NCI-H1436 treated with DMSO at 0.1 percent for 48 hours (cell line): ENCODE results near the gene PAX7.
"Not testable (repeated sequence)": the region's sequence is repeated elsewhere in the genome, so short reads cannot be mapped to it uniquely, and the experiment has no call there.

Experiments
- DNase-seq: peaks from one replicate; lab custom pipeline; 2025; lab: John Stamatoyannopoulos, UW

PAX7 gene

DNA sequence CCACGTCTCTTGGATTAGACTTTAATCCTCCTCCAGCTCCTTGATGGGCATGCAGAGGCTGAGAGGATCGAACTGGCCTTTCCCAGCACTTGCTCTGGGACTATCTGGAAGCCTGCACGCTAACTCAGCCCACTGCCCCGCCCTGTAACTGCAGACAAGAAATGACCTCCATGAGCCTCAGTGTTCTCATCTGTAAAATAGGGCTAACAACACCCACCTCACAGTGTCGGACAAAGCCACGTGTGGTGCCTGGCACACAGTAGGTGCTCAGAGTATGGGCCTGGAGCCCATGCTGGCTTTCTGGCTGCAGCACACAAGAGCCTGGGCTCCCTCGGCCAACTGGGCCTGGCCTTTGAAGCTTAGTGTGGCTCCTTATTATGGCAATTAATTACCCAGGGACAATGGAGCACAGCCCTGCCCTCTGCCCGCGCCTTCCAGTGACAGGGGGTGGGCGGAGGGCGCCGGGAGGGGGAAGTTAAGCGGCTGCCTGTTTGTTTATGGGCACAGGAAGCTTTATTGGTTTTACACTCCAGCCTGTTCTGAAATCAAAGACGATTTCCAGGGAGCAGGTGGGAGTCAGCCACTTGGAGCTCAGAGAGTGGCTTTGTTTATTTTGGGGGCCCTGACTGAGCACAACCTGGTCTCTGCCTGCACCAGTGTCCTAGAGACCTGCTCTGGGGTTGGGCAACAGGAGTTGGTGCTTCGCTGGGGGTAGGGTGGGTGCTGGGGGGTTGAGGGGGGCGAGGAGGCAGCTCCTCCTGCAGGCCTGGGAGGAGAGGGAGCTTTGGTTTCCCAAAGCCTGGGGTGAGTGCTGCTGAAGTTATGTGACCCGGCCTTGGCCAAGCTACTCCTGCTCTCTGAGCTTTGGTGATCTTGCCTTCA, 31.0 kb downstream of the PAX7 start:
- DNase-seq, result no peak

DNA sequence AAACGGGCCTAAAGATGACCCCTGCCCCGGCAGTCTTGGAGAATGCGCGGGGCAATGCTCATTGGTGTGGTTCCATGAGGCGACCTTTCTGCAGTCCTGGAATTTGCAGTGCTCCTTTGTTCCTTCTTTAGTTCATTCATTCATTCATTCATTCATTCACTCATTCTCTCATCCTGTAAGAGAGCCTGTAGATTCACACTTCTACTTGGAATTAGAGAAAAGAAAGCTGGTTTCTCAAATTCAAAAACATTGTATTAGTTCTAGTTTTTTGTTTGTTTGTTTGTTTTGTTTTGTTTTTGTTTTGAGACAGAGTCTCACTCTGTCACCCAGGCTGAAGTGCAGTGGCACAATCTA, 31.6 kb downstream of the PAX7 start:
- no peak for DNase-seq

DNA sequence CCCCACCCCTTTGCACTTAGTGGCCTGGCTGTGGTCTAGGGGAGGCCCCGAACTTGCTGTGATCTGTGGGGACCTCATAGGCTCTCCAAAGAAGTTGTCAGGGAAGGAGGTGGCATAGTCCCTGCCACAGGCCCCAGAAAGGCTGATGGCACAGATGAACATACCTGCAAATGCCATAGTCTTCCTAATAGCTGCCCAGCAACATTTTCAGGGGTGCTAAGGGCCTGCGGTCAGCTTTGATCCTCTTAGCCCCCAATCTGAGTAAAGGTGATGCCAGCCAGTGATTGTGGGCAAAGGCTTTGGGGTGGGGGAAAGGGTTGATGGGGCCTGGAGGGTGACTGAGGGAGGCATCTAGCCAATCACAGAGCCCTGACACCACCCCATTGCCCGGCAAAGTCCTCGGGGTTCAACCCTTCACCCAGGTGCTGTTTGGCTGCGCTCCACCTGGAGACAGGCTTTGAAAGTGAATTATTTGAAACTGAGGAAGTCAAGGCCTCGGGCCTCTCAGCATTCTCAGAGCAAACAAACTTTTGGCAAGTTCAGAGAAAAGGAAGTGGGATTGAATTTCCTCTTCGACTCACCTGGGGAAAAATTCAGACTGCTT, 35.8 kb downstream of the PAX7 start:
- DNase-seq, result no peak

GRCh38 chr1:18667333-18667732, 36.7 kb downstream of the PAX7 start:
- no peak for DNase-seq

DNA sequence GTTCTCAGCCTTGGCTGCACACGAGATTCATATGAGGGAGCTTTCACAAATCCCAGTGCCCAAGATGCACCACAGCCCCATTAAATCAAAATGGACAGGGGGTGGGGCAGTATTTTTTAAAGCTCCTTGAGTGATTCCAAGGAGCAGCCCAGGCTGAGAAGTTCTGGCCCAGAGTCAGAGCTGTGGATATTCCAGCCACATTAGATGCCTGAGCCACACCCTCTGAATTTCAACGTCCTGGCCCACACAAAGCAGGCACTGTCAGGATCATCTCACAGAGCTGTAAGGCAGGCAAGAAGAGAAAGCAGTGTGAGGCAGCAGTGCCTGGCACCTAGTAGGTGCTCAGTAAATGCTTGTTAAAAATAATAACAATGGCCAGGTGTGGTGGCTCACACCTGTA, 37.4 kb downstream of the PAX7 start:
- no peak for DNase-seq

DNA sequence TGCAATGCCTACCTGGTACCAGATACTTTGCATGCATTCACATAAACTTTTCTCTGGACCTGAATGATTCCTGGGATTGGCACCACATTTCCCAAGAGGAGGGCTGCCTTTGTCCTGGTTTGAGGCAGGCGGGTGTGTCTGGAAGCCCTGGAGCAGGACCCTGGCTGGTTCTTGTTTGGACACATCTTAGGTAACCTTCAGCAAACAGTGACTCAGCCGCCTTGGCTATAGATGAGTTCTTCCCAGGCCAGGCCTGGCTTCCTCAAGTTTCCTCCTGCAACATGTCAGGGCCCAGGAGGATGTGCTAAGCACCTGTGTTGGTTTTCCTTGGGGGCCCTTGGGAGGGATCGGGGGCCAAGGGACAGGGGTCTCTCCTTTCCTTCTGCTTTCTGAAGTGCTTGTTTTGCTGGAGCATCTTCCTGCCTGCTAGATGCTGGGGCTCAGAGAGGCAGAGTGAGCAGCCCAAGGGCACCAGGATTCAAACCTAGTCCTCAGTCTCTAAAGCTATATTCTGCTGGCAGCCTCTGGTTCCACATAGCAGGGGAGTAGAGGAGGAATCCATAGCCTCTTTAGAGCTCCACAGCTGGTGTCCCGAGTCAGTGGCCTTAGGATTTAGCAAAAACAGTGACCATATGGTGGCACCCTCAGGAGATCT, 38.2 kb downstream of the PAX7 start:
- no peak for DNase-seq

DNA sequence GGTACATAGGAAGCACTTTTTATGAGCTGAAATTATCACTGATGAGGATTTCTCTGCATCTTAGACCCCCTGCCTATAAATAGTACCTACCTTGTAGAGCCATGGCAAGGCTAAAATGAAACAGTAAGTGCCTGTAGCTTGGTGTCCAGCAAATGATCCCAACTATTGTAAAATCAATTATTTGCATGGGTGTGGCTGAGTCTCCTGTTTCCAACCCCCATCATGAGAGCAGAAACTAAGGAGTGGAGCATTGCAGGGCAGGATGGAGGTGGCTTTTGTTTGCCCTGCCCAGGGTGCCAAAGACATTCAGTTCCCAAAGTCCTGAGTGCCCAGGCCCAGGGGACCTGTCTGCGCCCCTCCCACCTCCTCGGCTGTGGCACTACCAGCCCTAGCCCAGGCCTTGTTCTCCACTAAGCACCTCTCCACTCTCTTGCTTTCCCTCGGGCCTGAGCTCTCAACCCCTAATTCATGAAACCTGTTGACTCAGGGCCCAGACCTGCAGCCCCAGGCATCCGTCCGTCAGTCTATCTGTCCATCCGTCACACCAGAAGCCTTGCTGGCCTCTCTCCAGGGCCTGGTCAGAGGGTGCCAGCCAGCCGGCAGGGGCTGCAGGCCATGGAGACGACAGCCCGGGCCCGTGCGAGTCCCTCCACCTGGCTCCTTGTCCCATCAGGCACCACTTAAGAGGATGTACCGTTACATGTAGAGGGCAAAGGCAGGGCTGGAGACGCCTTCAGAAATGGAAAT, 39.6 kb downstream of the PAX7 start:
- DNase-seq, result no peak

DNA sequence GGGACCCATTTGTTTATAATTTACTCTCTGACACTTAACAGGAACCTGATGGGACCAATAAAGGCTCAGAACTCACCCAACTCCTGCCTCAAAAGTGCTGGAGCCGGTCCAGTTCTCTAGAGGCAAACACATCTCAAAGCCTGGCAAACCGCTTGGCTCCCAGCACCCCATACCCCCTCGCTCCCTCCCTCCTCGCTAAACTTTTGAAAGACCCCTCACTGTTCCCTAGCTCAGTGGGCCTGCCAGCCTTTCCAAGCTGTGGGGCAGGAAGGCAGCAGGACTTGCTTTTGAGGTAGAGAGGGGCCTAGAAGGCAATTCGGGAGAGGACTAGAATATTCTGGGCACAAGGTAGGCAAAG, 40.2 kb downstream of the PAX7 start:
- DNase-seq, result no peak

DNA sequence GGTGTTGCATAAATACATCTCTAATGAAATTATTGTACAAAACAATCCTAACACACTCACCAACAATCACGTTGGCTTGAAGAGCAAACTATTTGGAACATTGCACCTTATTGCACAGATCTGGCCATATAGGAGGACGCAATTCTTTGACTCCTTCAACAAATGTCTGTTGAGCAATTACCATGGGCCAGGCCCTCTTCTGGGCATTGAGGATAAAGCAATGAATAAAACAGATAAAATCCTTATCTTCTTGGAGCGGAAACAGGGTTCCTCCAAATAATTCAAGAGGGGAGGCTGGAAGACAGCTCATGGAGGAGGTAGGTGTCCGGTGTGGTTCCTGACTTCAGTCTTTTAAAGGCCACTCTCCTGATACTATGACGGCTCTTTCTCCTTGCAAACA, 43.3 kb downstream of the PAX7 start:
- DNase-seq, result no peak

DNA sequence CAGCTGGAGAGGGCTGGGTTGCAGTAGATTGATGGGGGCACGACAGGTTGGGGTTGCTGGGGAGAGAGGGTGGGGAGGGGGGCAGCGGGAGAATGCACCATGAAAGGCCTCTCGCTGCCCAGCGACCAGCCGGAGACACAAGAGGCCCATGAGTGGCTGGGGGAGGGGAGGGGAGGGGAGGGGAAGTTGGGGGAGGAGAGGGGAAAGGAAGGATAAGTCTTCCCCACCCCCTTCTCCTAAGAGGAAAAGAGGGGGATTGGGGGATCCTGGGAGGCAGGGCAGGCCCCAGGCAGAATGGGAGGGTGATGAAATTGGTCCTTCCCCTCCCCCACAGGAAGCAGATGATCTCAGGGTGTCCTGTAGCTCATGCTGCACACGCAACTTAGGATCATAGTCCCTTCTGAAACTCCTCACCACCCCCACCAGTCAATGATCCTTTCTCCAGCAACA, 45.7 kb downstream of the PAX7 start:
- DNase-seq, result no peak

- no peak for DNase-seq
Observed at GRCh38 chr1:18681423-18681835, 50.8 kb downstream of the PAX7 start.

GRCh38 chr1:18682375-18682774, 51.7 kb downstream of the PAX7 start:
- no peak for DNase-seq

- no peak for DNase-seq
Observed at GRCh38 chr1:18684303-18684702, 53.7 kb downstream of the PAX7 start.

- DNase-seq, result no peak
Observed at GRCh38 chr1:18686540-18686939, 55.9 kb downstream of the PAX7 start.

- no peak for DNase-seq
Observed at GRCh38 chr1:18687273-18687672, 56.6 kb downstream of the PAX7 start.

DNA sequence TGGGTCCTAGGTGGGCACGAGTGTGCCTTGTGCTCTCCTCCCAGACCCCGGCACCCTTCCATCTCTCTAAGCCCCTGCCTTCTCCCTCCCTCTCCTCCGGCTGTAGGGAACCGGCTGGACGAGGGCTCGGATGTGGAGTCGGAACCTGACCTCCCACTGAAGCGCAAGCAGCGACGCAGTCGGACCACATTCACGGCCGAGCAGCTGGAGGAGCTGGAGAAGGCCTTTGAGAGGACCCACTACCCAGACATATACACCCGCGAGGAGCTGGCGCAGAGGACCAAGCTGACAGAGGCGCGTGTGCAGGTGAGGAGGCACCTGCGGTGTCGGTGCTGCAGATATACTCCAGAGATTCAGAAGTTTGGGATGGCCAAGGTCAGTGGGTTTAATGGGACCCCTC, 61.0 kb downstream of the PAX7 start:
- DNase-seq, result no peak

DNA sequence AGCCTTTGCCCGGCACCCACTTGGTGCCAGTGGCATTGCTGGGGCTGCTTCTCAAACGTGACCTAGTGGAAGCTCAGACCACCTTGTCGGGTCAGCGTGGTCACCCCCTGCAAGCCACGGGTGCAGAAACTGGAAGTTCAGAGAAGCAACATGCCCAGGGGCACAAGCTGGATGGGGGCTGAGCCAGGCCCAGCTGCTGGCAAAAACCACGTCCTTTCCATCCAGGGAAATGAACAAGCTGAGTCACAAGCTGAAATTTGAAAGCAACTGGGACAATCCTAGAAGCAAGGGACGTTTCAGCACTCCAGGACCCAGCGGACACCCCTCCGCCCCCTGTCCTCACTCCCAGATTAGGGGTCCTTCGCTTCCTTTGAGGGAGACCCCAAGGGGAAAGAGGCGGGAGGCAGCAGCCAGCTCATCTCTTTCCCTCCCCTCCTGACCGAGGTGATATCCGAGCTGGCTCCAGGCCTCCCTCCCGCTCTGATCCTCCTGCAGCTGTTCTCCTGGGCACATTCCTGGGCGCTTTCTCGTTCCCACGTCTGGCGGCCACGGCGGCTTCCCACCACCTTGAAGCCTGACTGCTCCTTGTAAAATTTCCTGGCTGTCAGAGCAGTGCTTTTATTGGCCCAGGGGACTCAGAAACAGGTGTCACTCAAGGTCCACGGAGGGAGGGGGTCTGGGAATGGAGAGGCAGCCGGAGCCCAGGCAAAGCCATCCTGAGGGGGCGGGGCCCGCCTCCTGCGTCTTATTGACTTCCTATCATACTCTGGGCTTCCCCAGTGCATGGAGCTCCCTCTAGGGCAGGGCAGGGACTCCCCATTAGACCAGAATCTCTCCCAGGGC, 62.8 kb downstream of the PAX7 start:
- DNase-seq, result no peak

DNA sequence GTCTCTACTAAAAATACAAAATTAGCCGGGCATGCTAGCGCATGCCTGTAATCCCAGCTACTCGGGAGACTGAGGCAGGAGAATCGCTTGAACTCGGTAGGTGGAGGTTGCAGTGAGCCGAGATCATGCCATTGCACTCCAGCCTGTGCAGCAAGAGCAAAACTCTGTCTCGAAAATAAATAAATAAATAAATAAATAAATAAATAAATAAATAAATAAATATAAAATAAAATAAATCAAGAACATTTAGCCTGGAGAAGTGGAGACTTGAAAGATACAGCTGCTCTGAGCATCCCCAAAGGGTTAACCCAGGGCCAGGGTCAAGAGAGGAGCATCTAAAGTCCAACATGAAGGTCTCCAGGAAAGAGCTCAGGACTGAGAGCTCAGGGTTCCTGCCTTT, 63.6 kb downstream of the PAX7 start:
- DNase-seq, result not testable (repeated sequence)

GRCh38 chr1:18697541-18697940, 66.9 kb downstream of the PAX7 start:
- no peak for DNase-seq

GRCh38 chr1:18700530-18700929, 69.9 kb downstream of the PAX7 start:
- DNase-seq, result no peak

DNA sequence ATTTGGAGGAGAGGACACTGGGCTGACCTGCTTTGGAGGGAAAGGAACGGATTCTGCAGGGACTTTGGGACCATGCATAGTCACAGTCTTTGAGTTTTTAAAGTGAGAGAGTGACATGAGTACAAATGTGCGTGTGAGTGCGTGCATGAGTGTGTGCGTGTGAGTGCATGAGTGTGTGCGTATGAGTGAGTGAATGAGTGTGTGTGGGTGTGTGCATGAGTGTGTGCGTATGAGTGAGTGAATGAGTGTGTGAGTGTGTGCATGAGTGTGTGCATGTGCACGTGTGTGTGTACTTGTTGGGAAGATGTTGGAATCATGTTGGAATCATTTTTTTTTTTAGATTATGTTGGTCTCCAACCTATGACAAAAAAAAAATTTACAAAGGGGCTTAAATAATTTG, 70.5 kb downstream of the PAX7 start:
- no peak for DNase-seq
